HepG2 (cell line): ENCODE data around the gene ZCCHC24. TPM values are rescaled to one million over a fixed set of nuclear protein-coding genes. Genes with fewer than 3 reads are reported as not detected.

Source experiments
- CCDC6 ChIP-seq: sonication (generic); formaldehyde crosslinking; IDR thresholded peaks from 2 replicates; pipeline ENCODE4 v1.8.1; 2022; ENCODE audit warnings: mild to moderate bottlenecking, missing genetic modification reagents, moderate library complexity
- EEA1 ChIP-seq: sonication (generic); formaldehyde crosslinking; IDR thresholded peaks from 2 replicates; pipeline ENCODE4 v1.5.1; 2020; ENCODE audit warnings: mild to moderate bottlenecking, missing genetic modification reagents, borderline replicate concordance
- EP300 ChIP-seq, 3 experiments: sonication (generic) in 1 of 3; formaldehyde crosslinking in 1 of 3; IDR thresholded peaks; 2 replicates each; pipeline versions ENCODE4 v1.5.1 to v1.6.1; 2011 to 2020; ENCODE audit warnings: low read depth in 2 of 3, low read length in 2 of 3, borderline replicate concordance in 1 of 3, improper control_type of control experiment in 1 of 3, mild to moderate bottlenecking in 1 of 3, missing genetic modification reagents in 1 of 3, moderate library complexity in 1 of 3
- HDAC2 ChIP-seq: sonication (generic); formaldehyde crosslinking; IDR thresholded peaks from 2 replicates; pipeline ENCODE4 v1.4.0; 2020; ENCODE audit warnings: missing genetic modification reagents
- HNF4A ChIP-seq: sonication (generic); formaldehyde crosslinking; IDR thresholded peaks from 2 replicates; pipeline ENCODE4 v1.4.0; 2020; ENCODE audit warnings: missing genetic modification reagents
- HNRNPLL ChIP-seq: fragments of 200-400 bp; formaldehyde crosslinking; IDR thresholded peaks from 2 replicates; pipeline ENCODE4 v1.6.1; 2017; ENCODE audit warnings: mild to moderate bottlenecking, low read depth, low read length; ENCODE audit not compliant: poor library complexity, severe bottlenecking
- MIER3 ChIP-seq: IDR thresholded peaks from 2 replicates; pipeline ENCODE4 v1.6.1; 2016; ENCODE audit warnings: missing compliant biosample characterization, borderline replicate concordance
- PHF21A ChIP-seq: sonication (generic); formaldehyde crosslinking; IDR thresholded peaks from 2 replicates; pipeline ENCODE4 v1.5.0; 2020; ENCODE audit warnings: mild to moderate bottlenecking, missing genetic modification reagents
- SALL1 ChIP-seq: sonication (generic); formaldehyde crosslinking; IDR thresholded peaks from 2 replicates; pipeline ENCODE4 v1.8.0; 2022; ENCODE audit warnings: mild to moderate bottlenecking, missing genetic modification reagents
- ZMAT3 ChIP-seq: sonication (generic); formaldehyde crosslinking; conservative IDR thresholded peaks from 2 replicates; pipeline ENCODE4 v1.7.0; 2021; ENCODE audit warnings: missing genetic modification reagents
- ZNF121 ChIP-seq: sonication (generic); formaldehyde crosslinking; IDR thresholded peaks from 2 replicates; pipeline ENCODE4 v1.5.0; 2020; ENCODE audit warnings: mild to moderate bottlenecking, missing genetic modification reagents
- ZNF441 ChIP-seq: sonication (generic); formaldehyde crosslinking; IDR thresholded peaks from 2 replicates; pipeline ENCODE4 v1.7.0; 2021; ENCODE audit warnings: missing genetic modification reagents, borderline replicate concordance
- ZNF713 ChIP-seq: sonication (generic); formaldehyde crosslinking; IDR thresholded peaks from 2 replicates; pipeline ENCODE4 v1.4.0; 2020; ENCODE audit warnings: mild to moderate bottlenecking, missing genetic modification reagents
- ZNF747 ChIP-seq: sonication (generic); formaldehyde crosslinking; IDR thresholded peaks from 2 replicates; pipeline ENCODE4 v1.8.1; 2023; ENCODE audit warnings: missing genetic modification reagents, mild to moderate bottlenecking, borderline replicate concordance
- ZNF788 ChIP-seq: sonication (generic); formaldehyde crosslinking; IDR thresholded peaks from 2 replicates; pipeline ENCODE4 v1.5.0; 2020; ENCODE audit warnings: mild to moderate bottlenecking, missing genetic modification reagents, borderline replicate concordance
- polyA plus RNA-seq, 8 experiments: library from polyadenylated mRNA; depleted of rRNA in 3 of 8; stranded (reverse) in 7 of 8; unstranded in 1 of 8; fragments of >200 nt; fragmentation: Illumina TruSeq in 4 of 8; extraction: Trizol in 4 of 8; gene quantifications; 2 replicates each; pipeline versions ENCODE4 v1.2.1 to v1.2.3, GENCODE V29; 2011 to 2016; ENCODE audit warnings: low read depth in 4 of 8, missing spikeins in 1 of 8, mixed read lengths in 1 of 8; ENCODE audit not compliant: insufficient read depth in 1 of 8
- total RNA-seq, 5 experiments: library from RNA; depleted of rRNA; stranded (reverse); fragments of >200 nt; fragmentation: Illumina TruSeq; extraction: Trizol; gene quantifications; 2 replicates each; pipeline ENCODE4 v1.2.3, GENCODE V29; 2016; ENCODE audit warnings: low read depth in 1 of 5
- TF ChIP-seq, protein P1 (sequence below): sonication (generic); formaldehyde crosslinking; IDR thresholded peaks from 2 replicates; pipeline ENCODE4 v1.5.1; 2020; ENCODE audit warnings: mild to moderate bottlenecking, missing genetic modification reagents, moderate library complexity
- TF ChIP-seq, protein P2 (sequence below): sonication (generic); formaldehyde crosslinking; IDR thresholded peaks from 2 replicates; pipeline ENCODE4 v1.4.0; 2020; ENCODE audit warnings: missing genetic modification reagents, borderline replicate concordance
- TF ChIP-seq, protein P3 (sequence below), 2 experiments: sonication (generic) in 1 of 2; formaldehyde crosslinking in 1 of 2; IDR thresholded peaks; 2 replicates each; pipeline versions ENCODE4 v1.4.0 to v1.6.1; 2018 to 2020; ENCODE audit warnings: missing genetic modification reagents in 2 of 2, borderline replicate concordance in 1 of 2, low read depth in 1 of 2, mild to moderate bottlenecking in 1 of 2, missing biosample characterization in 1 of 2

Gene ZCCHC24
- total and polyA plus RNA-seq, 2 of the 13 experiments (the other 11 are each of a cell fraction or from before 2014, with no cell fraction given), result 3.1 to 7.9 TPM

DNA sequence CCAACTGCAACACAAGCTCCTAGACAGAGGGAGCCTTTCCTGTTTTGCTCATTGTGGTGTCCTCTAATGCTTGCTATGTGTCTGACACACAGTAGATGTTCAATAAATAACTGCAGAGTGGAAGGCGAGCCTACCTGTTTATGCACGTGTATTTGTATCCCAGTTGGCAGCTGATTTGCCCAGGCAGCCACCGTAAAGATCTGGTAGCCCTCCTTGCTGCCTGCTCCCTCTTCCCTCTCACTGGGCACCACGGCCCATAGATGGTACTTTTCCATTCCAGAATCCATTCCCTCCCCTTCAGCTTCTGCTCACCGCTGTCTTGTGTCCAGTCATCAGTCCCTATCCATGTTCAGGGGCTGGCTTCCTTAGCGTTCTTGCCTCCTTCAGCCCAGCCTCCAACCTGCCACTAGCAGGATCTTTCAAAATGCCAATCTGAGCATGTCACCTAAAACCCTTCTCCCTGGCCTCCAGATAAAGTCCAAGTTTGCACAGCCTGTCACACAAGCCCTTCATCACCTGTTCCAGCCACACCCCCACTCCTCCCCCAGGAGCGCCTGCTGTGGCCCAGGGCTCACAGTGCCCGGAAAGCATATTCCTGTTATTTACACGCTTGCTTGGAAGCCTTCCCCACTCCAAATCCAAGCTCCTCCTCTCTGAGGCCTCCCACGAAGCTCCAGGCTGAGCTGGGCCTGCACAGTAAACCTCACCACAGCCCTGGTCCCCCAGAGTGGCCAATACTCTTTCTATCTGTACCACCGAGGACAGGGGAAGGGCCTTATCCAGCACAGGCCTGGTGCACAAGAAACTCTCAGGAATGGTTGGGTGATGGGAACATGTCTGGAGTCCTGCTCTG, 21.0 kb downstream of the ZCCHC24 start (continued):
- TF ChIP-seq EEA1 (no peak), HNRNPLL (no peak), SALL1 (CRISPR knock-in tag) (peak; percentile 88), EP300 (IDR thresholded peaks at IDR 0.05; ENCODE audit: low read depth in 2 of 2, low read length in 2 of 2) (peak in 1 of 2 experiments; percentile 56; a peak in 1 of 4 replicates), EP300 (CRISPR knock-in tag; IDR thresholded peaks at IDR 0.05; ENCODE audit: borderline replicate concordance) (peak; percentile 49; the same call in 1 of the 2 replicates), ZNF121 (CRISPR knock-in tag) (peak; percentile 17; the same call in 1 of the 2 replicates), ZNF713 (CRISPR knock-in tag) (no peak), CCDC6 (0 out of 2 replicates have a peak, but pooled peaks have one; percentile 70), HDAC2 (CRISPR knock-in tag) (peak; percentile 77), PHF21A (CRISPR knock-in tag) (peak; percentile 79), ZNF441 (CRISPR knock-in tag) (peak; percentile 62; the same call in 1 of the 2 replicates), ZNF788 (CRISPR knock-in tag) (no peak), ZNF747 (CRISPR knock-in tag) (no peak), HNF4A (peak; percentile 80), MIER3 (CRISPR knock-in tag) (peak; percentile 35; the same call in 1 of the 2 replicates), ZMAT3 (CRISPR knock-in tag) (peak; percentile 67; the same call in 1 of the 2 replicates)
- TF ChIP-seq, protein P1, sequence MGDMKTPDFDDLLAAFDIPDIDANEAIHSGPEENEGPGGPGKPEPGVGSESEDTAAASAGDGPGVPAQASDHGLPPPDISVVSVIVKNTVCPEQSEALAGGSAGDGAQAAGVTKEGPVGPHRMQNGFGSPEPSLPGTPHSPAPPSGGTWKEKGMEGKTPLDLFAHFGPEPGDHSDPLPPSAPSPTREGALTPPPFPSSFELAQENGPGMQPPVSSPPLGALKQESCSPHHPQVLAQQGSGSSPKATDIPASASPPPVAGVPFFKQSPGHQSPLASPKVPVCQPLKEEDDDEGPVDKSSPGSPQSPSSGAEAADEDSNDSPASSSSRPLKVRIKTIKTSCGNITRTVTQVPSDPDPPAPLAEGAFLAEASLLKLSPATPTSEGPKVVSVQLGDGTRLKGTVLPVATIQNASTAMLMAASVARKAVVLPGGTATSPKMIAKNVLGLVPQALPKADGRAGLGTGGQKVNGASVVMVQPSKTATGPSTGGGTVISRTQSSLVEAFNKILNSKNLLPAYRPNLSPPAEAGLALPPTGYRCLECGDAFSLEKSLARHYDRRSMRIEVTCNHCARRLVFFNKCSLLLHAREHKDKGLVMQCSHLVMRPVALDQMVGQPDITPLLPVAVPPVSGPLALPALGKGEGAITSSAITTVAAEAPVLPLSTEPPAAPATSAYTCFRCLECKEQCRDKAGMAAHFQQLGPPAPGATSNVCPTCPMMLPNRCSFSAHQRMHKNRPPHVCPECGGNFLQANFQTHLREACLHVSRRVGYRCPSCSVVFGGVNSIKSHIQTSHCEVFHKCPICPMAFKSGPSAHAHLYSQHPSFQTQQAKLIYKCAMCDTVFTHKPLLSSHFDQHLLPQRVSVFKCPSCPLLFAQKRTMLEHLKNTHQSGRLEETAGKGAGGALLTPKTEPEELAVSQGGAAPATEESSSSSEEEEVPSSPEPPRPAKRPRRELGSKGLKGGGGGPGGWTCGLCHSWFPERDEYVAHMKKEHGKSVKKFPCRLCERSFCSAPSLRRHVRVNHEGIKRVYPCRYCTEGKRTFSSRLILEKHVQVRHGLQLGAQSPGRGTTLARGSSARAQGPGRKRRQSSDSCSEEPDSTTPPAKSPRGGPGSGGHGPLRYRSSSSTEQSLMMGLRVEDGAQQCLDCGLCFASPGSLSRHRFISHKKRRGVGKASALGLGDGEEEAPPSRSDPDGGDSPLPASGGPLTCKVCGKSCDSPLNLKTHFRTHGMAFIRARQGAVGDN, result peak; percentile 88
- TF ChIP-seq, protein P2, sequence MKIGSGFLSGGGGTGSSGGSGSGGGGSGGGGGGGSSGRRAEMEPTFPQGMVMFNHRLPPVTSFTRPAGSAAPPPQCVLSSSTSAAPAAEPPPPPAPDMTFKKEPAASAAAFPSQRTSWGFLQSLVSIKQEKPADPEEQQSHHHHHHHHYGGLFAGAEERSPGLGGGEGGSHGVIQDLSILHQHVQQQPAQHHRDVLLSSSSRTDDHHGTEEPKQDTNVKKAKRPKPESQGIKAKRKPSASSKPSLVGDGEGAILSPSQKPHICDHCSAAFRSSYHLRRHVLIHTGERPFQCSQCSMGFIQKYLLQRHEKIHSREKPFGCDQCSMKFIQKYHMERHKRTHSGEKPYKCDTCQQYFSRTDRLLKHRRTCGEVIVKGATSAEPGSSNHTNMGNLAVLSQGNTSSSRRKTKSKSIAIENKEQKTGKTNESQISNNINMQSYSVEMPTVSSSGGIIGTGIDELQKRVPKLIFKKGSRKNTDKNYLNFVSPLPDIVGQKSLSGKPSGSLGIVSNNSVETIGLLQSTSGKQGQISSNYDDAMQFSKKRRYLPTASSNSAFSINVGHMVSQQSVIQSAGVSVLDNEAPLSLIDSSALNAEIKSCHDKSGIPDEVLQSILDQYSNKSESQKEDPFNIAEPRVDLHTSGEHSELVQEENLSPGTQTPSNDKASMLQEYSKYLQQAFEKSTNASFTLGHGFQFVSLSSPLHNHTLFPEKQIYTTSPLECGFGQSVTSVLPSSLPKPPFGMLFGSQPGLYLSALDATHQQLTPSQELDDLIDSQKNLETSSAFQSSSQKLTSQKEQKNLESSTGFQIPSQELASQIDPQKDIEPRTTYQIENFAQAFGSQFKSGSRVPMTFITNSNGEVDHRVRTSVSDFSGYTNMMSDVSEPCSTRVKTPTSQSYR (CRISPR knock-in tag), result peak; percentile 68; the same call in 1 of the 2 replicates
- TF ChIP-seq, protein P3, sequence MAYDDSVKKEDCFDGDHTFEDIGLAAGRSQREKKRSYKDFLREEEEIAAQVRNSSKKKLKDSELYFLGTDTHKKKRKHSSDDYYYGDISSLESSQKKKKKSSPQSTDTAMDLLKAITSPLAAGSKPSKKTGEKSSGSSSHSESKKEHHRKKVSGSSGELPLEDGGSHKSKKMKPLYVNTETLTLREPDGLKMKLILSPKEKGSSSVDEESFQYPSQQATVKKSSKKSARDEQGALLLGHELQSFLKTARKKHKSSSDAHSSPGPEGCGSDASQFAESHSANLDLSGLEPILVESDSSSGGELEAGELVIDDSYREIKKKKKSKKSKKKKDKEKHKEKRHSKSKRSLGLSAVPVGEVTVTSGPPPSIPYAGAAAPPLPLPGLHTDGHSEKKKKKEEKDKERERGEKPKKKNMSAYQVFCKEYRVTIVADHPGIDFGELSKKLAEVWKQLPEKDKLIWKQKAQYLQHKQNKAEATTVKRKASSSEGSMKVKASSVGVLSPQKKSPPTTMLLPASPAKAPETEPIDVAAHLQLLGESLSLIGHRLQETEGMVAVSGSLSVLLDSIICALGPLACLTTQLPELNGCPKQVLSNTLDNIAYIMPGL (CRISPR knock-in tag; IDR thresholded peaks at IDR 0.05; ENCODE audit: borderline replicate concordance in 1 of 2, low read depth in 1 of 2), result peak in 1 of 2 experiments; percentile 22; a peak in 1 of 4 replicates
